Activated T-cell treated with anti-CD3 and anti-CD28 coated beads, Interleukin-2, amount 50 U/mL, for 48 hours (primary cell): Measurements from ENCODE around the gene TBX3.
"Not testable (repeated sequence)": the region's sequence is repeated elsewhere in the genome, so short reads cannot be mapped to it uniquely, and the experiment has no call there.

Source experiments
- DNase-seq, 2 experiments: peaks; one replicate each; pipeline ENCODE4 v3.0.0-alpha.2; 2020

The TBX3 gene

GRCh38 chr12:114684098-114684869 is at the start of gene TBX3:
Gene TBX3, minus strand, starts transcription at chr12:114684175. Its CDS starts 975 bp downstream, at chr12:114683200.
- peak; percentile 73 for DNase-seq

- no peak for DNase-seq
Measured at GRCh38 chr12:114732426-114733030, 48.6 kb upstream of the TBX3 start.

GRCh38 chr12:114729731-114730130 is 45.8 kb upstream of the TBX3 start:
- DNase-seq: no peak

- no peak for DNase-seq
Measured at GRCh38 chr12:114726092-114726710, 42.2 kb upstream of the TBX3 start.

GRCh38 chr12:114722176-114722575 is 38.2 kb upstream of the TBX3 start:
- DNase-seq: not testable (repeated sequence)

GRCh38 chr12:114721266-114721665 is 37.3 kb upstream of the TBX3 start:
- DNase-seq: no peak

- DNase-seq: no peak
Measured at GRCh38 chr12:114713466-114714215, 29.7 kb upstream of the TBX3 start.

- no peak for DNase-seq
Measured at GRCh38 chr12:114711689-114712152, 27.7 kb upstream of the TBX3 start.

- no peak for DNase-seq
Measured at GRCh38 chr12:114710151-114710550, 26.2 kb upstream of the TBX3 start.

- no peak for DNase-seq
Measured at GRCh38 chr12:114709112-114709511, 25.1 kb upstream of the TBX3 start.

GRCh38 chr12:114708598-114708997 is 24.6 kb upstream of the TBX3 start:
- not testable (repeated sequence) for DNase-seq

- DNase-seq: no peak
Measured at GRCh38 chr12:114704096-114704495, 20.1 kb upstream of the TBX3 start.

GRCh38 chr12:114703060-114703493 is 19.1 kb upstream of the TBX3 start:
- DNase-seq: no peak

GRCh38 chr12:114702462-114702861 is 18.5 kb upstream of the TBX3 start:
- DNase-seq: no peak

GRCh38 chr12:114701553-114701952 is 17.6 kb upstream of the TBX3 start:
- no peak for DNase-seq

- no peak for DNase-seq
Measured at GRCh38 chr12:114701104-114701414, 17.1 kb upstream of the TBX3 start.

- DNase-seq: no peak
Measured at GRCh38 chr12:114700392-114701103, 16.6 kb upstream of the TBX3 start.

GRCh38 chr12:114698566-114699163 is 14.7 kb upstream of the TBX3 start:
- no peak for DNase-seq

- no peak for DNase-seq
Measured at GRCh38 chr12:114697741-114698565, 14.0 kb upstream of the TBX3 start.

GRCh38 chr12:114697243-114697716 is 13.3 kb upstream of the TBX3 start:
- no peak for DNase-seq
